ENCODE results near the gene RAB27A. TPM values are rescaled to one million over a fixed set of nuclear protein-coding genes. Genes with fewer than 3 reads are reported as not detected.

The RAB27A gene
- total RNA-seq, 2 donors from 2014 or later: 9.6 to 9.9 TPM

DNA sequence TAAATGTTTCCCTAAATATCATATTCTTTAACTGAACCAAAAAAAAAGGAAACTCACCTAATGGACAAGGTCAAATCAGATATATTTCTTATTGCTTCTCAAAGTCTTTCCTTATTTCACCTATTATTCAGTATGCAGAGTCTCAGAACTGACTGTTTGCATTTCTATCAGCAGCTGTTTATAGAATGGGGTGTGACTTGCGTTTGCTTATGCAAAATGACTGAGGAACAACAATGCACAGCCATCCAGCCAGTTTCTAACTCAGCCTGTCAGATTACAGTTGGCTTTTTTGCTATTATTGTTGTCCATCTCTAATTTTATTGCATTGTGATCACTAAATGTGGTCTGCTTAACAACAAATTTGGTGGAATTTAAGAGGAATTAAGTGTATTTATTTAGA is 40.7 kb downstream of the RAB27A start:
- ATAC-seq: no peak
- Histone ChIP-seq H3K9me3 (no peaks in the 10 kb centered on the region), H3K27me3 (no peaks in the 10 kb centered on the region), H3K36me3 (replicated peaks in 1 of 2; ENCODE audit: insufficient read depth in 1 of 2, low read depth in 2 of 2) (no peaks in the 10 kb centered on the region), H3K4me1 (peaks cover 16% of the 10 kb centered on the region), H3K27ac (no peak overlapping the region), H3K4me3 (no peak overlapping the region)
- TF ChIP-seq POLR2A (IDR thresholded peaks at IDR 0.05): no peak
- TF ChIP-seq, protein P1, sequence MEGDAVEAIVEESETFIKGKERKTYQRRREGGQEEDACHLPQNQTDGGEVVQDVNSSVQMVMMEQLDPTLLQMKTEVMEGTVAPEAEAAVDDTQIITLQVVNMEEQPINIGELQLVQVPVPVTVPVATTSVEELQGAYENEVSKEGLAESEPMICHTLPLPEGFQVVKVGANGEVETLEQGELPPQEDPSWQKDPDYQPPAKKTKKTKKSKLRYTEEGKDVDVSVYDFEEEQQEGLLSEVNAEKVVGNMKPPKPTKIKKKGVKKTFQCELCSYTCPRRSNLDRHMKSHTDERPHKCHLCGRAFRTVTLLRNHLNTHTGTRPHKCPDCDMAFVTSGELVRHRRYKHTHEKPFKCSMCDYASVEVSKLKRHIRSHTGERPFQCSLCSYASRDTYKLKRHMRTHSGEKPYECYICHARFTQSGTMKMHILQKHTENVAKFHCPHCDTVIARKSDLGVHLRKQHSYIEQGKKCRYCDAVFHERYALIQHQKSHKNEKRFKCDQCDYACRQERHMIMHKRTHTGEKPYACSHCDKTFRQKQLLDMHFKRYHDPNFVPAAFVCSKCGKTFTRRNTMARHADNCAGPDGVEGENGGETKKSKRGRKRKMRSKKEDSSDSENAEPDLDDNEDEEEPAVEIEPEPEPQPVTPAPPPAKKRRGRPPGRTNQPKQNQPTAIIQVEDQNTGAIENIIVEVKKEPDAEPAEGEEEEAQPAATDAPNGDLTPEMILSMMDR (IDR thresholded peaks at IDR 0.05): no peak
- no peak for DNase-seq
- WGBS, 2 donors: 33 to 42% methylated on average over 1 of the region's 1 CpG
- intact Hi-C loops (cut with DNase I): no loop called here

DNA sequence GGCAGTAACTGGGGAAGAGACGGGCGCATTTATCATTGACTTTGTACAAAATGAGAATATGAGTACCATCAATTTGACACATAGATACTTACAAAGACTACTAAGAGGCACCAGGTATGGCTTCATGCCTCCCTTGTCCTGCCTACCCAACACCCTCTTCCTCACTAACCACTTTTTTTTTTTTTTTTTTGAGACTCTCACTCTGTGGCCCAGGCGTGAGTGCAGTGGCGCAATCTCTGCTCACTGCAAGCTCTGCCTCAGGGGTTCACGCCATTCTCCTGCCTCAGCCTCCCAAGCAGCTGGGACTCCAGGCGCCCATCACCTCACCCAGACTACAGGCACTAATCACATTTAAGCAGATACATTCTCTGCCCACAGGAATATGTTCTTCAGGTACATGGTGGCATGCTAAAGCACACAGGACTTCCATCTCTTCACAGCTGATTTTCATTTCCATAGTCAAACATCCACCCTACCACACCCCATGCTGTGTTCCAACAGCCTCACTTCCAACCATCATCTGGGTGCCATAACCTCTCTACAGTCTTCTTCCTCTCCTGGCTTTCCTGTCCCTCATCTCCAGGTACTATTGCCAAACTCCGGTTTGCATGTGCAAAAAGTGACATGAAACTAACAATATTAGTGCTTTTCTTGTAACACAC is 41.7 kb downstream of the RAB27A start:
- Histone ChIP-seq H3K36me3 (replicated peaks in 1 of 2; ENCODE audit: insufficient read depth in 1 of 2, low read depth in 2 of 2) (no peaks in the 10 kb centered on the region), H3K27ac (no peak overlapping the region), H3K4me3 (no peak overlapping the region), H3K4me1 (peaks cover 16% of the 10 kb centered on the region), H3K9me3 (no peaks in the 10 kb centered on the region), H3K27me3 (no peaks in the 10 kb centered on the region)
- TF ChIP-seq POLR2A (IDR thresholded peaks at IDR 0.05): no peak
- TF ChIP-seq, protein P1 (IDR thresholded peaks at IDR 0.05): no peak
- ATAC-seq: no peak
- intact Hi-C loops (cut with DNase I): no loop called here
- DNase-seq: peak in 1 of 4 donors; percentile 14
- 81 to 94% methylated on average over 7 of the region's 7 CpGs for WGBS, 2 donors

DNA sequence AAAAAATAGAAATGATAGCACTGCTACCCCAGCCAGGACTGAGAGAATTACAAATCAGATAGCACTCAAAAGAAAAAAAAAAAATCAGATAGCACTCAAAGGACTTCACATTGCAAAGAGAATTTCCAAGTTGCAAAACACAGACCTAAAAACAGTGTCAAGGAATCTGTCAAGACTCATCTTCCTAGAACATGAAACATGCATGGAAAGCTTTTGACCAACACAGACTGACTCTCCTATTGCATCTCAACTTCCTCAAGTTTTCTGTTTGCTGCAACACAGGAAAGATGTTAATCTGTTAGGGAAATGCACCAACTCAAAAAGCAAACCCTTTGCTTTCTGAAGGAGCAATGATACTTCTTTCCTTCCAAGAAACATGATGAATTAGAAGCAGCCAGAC is 42.3 kb downstream of the RAB27A start:
- Histone ChIP-seq H3K27ac (no peak overlapping the region), H3K4me1 (peaks cover 16% of the 10 kb centered on the region), H3K27me3 (no peaks in the 10 kb centered on the region), H3K4me3 (no peak overlapping the region), H3K36me3 (replicated peaks in 1 of 2; ENCODE audit: insufficient read depth in 1 of 2, low read depth in 2 of 2) (no peaks in the 10 kb centered on the region), H3K9me3 (no peaks in the 10 kb centered on the region)
- no peak for DNase-seq
- intact Hi-C loops (cut with DNase I): no loop called here
- no peak for ATAC-seq
- no peak for TF ChIP-seq POLR2A (IDR thresholded peaks at IDR 0.05)
- TF ChIP-seq, protein P1 (IDR thresholded peaks at IDR 0.05): no peak

DNA sequence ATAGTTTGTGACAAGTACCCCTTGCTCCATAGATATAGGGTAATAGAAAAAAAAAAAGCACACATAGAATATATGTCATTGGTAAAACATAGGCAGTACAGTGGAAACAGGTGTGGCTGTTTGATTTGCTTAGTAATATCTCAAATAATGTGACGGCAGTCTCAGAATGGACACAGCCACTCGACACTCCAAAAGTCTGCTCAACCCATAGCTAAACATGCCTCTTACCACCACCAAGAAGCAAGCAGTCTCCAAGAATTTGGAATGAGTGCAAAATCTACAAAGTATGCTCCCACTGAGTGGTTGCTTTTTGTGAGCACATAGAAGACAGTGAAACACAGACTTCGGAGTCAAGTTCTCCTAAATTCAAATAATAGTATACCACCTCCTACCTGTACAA is 43.0 kb downstream of the RAB27A start:
- TF ChIP-seq POLR2A (IDR thresholded peaks at IDR 0.05): no peak
- TF ChIP-seq, protein P1 (IDR thresholded peaks at IDR 0.05): no peak
- Histone ChIP-seq H3K9me3 (no peaks in the 10 kb centered on the region), H3K4me3 (no peak overlapping the region), H3K27ac (no peak overlapping the region), H3K4me1 (peaks cover 16% of the 10 kb centered on the region), H3K36me3 (replicated peaks in 1 of 2; ENCODE audit: insufficient read depth in 1 of 2, low read depth in 2 of 2) (no peaks in the 10 kb centered on the region), H3K27me3 (no peaks in the 10 kb centered on the region)
- intact Hi-C loops (cut with DNase I): no loop called here
- ATAC-seq (no peak), DNase-seq (no peak)
- 74 to 80% methylated on average over 3 of the region's 3 CpGs for WGBS, 2 donors

DNA sequence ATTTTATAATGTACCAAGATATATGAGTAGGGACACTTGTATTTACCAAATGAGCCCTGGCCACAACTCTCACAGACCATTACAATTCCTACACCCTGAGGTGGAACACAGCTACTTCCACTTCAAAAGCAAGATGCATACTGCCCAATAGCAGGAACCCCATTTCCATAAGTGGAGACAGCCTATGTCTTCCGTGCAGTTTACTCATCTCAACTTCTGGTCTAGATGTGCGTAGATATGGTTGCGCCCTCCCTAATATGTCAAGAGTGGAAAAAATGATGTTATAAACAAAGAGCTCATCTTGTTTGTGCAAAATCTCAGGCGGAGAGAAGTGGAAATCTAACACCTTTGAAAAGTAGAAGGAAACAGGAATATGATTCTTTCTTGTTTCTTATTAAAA is 44.6 kb downstream of the RAB27A start:
- no peaks in the 10 kb centered on the region for H3K9me3 ChIP-seq
- TF ChIP-seq, protein P1 (IDR thresholded peaks at IDR 0.05): no peak
- no peak for TF ChIP-seq POLR2A (IDR thresholded peaks at IDR 0.05)
- H3K27me3 ChIP-seq: no peaks in the 10 kb centered on the region
- no peak for DNase-seq
- no peak overlapping the region for H3K4me3 ChIP-seq
- H3K36me3 ChIP-seq (replicated peaks in 1 of 2; ENCODE audit: insufficient read depth in 1 of 2, low read depth in 2 of 2): no peaks in the 10 kb centered on the region
- no peak overlapping the region for H3K27ac ChIP-seq
- peaks cover 10% of the 10 kb centered on the region for H3K4me1 ChIP-seq
- intact Hi-C loops (cut with DNase I): no loop called here
- ATAC-seq: no peak
- WGBS, 2 donors: 93 to 94% methylated on average over 4 of the region's 4 CpGs

Measured in body of pancreas (tissue), 4 donors.